Subcutaneous adipose tissue (tissue), 4 donors: ENCODE data around the gene TMEM79. TPM values are rescaled to one million over a fixed set of nuclear protein-coding genes. Genes with fewer than 3 reads are reported as not detected.

Source experiments
- CTCF ChIP-seq: fragments of 450-650 bp; IDR thresholded peaks from one replicate; pipeline ENCODE4 v1.5.1; 2016; ENCODE audit warnings: low read depth, mild to moderate bottlenecking, control low read depth, antibody characterized with exemption, moderate library complexity
- total RNA-seq, 4 donors: library from RNA; depleted of rRNA; stranded (reverse); fragments of >200 nt; gene quantifications; one replicate each; pipeline ENCODE4 v1.1.0, GENCODE V29; 2016

The TMEM79 gene
- total RNA-seq, 4 donors from 2014 or later: 1.0 to 2.3 (median 2.2) TPM; not detected in 1

- TF ChIP-seq CTCF: no peak
Observed at GRCh38 chr1:156336242-156336641, 52.1 kb downstream of the TMEM79 start.

GRCh38 chr1:156337052-156337887 is 53.1 kb downstream of the TMEM79 start:
- no peak for TF ChIP-seq CTCF

GRCh38 chr1:156337888-156338179 is 53.7 kb downstream of the TMEM79 start:
- no peak for TF ChIP-seq CTCF

DNA sequence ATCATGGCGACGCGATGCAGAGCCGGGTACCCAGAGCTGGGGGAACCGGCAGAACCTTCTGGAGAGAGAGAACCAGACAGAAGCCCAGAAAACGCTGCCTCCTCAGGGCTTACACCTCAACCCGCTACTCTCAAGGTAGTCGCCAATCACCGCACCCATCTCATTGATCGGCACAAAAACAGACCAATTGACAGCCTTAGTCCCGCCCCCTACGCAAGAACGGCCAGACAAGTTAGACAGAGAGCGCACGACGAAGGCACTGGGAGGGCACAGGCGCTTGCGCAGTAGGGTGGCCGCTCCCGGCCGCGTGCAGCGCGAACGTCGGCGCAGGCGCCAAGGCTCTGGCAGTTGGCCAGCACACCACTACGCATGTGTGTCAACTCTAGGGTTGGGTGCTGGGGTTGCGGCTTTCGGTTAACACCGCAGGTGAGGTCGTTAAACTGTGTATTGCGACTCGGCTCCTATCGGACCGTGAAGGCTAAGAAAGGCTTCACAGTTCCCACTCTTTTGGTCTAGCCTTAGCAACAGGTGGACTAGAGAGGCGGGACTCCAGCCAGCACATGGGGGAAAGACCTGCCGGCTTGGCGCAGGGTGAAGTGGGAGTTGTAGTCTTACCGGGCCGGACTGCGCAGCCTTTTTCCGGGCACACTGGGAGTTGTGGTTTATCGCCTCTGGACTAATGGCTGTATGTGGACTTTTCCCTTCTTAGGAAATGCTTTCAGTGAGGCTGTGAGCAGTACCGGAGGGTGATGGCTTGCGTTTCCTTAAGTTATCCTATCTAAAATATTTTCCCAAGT is 54.3 kb downstream of the TMEM79 start, which contains the start of the genes CCT3 and TSACC:
TSS of gene CCT3 (minus strand) at position 113 of the 797 bp plus-strand sequence. CDS start at position 5, 108 bp downstream.
TSS of gene TSACC (plus strand) at position 347 of the 797 bp plus-strand sequence. CDS start 1,232 bp downstream, outside the sequence.
- no peak for TF ChIP-seq CTCF

Other genes with a start within 250 kb of the TMEM79 start
- 10 to 100 TPM; 15.1 to 16.5 (median 16.2) TPM for gene UBQLN4, start 230.5 kb upstream of the TMEM79 start, total RNA-seq
- 10 to 100 TPM; 51.7 to 80.1 (median 66.9) TPM for gene LAMTOR2, start 229.5 kb upstream of the TMEM79 start, total RNA-seq
- gene RAB25, start 223.2 kb upstream of the TMEM79 start, total RNA-seq: not detected
- under 1 TPM; 0.17 to 0.57 (median 0.27) TPM for gene MEX3A, start 201.9 kb upstream of the TMEM79 start, total RNA-seq
- 100 to 1,000 TPM; 210 to 349 (median 281) TPM for gene LMNA, start 169.6 kb upstream of the TMEM79 start, total RNA-seq
- 1 to 10 TPM; 2.6 to 3.4 (median 3.0) TPM for gene SEMA4A, start 130.7 kb upstream of the TMEM79 start, total RNA-seq
- gene SLC25A44, start 90.2 kb upstream of the TMEM79 start, total RNA-seq: 10 to 100 TPM in 3 of 4 donors, 1 to 10 TPM in 1; 7.9 to 22.3 (median 13.1) TPM
- 10 to 100 TPM; 36.3 to 51.2 (median 41.0) TPM for gene PMF1, start 71.3 kb upstream of the TMEM79 start, total RNA-seq
- under 1 TPM in 2 of 4 donors, not detected in 2; 0.68 to 0.94 TPM for gene BGLAP, start 42.1 kb upstream of the TMEM79 start, total RNA-seq
- 1 to 10 TPM in 2 of 4 donors, under 1 TPM in 1, not detected in 1; 0.66 to 1.5 (median 1.0) TPM for gene PAQR6, start 36.3 kb upstream of the TMEM79 start, total RNA-seq
- gene SMG5, start 1.5 kb upstream of the TMEM79 start, total RNA-seq: 10 to 100 TPM; 26.6 to 48.6 (median 37.3) TPM
- 10 to 100 TPM; 34.9 to 84.3 (median 48.3) TPM for gene GLMP, start 11.4 kb downstream of the TMEM79 start, total RNA-seq
- not detected for gene VHLL, start 15.0 kb downstream of the TMEM79 start, total RNA-seq
- 100 to 1,000 TPM; 125 to 195 (median 140) TPM for gene CCT3, start 54.0 kb downstream of the TMEM79 start, total RNA-seq
- not detected for gene TSACC, start 54.2 kb downstream of the TMEM79 start, total RNA-seq
- gene RHBG, start 84.9 kb downstream of the TMEM79 start, total RNA-seq: not detected
- 10 to 100 TPM; 18.9 to 46.5 (median 24.8) TPM for gene MEF2D, start 216.4 kb downstream of the TMEM79 start, total RNA-seq